Uterus (tissue), 4 donors: Measurements from ENCODE around the gene SPATA31C1. TPM values are rescaled to one million over a fixed set of nuclear protein-coding genes. Genes with fewer than 3 reads are reported as not detected.

Experiments
- DNase-seq, 2 donors: peaks; one replicate each; pipeline ENCODE4 v3.0.0-alpha.2; 2019 to 2020
- H3K27ac ChIP-seq, 2 donors: fragments of 200-600 bp; sonication (generic); 1 replicate in 1 of 2; 2 replicates in 1 of 2; pipeline ENCODE4 v1.5.1; 2016 to 2018
- H3K27me3 ChIP-seq, 2 donors: fragments of 200-600 bp; sonication (generic); one replicate each; pipeline ENCODE4 v1.5.1; 2018 to 2019; ENCODE audit warnings: control low read depth in 1 of 2
- H3K36me3 ChIP-seq, 2 donors: fragments of 200-600 bp; sonication (generic); one replicate each; pipeline ENCODE4 v1.5.1; 2019; ENCODE audit warnings: control low read depth in 1 of 2
- H3K4me1 ChIP-seq, 2 donors: fragments of 200-600 bp; sonication (generic); one replicate each; pipeline ENCODE4 v1.5.1; 2018 to 2019; ENCODE audit warnings: control low read depth in 1 of 2
- H3K4me3 ChIP-seq, 2 donors: fragments of 200-600 bp; sonication (generic); 1 replicate in 1 of 2; 2 replicates in 1 of 2; pipeline ENCODE4 v1.5.1; 2018 to 2019; ENCODE audit warnings: mild to moderate bottlenecking in 1 of 2
- H3K9me3 ChIP-seq, 2 donors: fragments of 200-600 bp; sonication (generic); one replicate each; pipeline ENCODE4 v1.5.1; 2019; ENCODE audit warnings: control low read depth in 1 of 2
- POLR2A ChIP-seq, 2 donors: fragments of 450-650 bp; IDR thresholded peaks; one replicate each; pipeline ENCODE4 v1.6.1; 2016; ENCODE audit warnings: antibody characterized with exemption in 2 of 2, mild to moderate bottlenecking in 1 of 2, moderate library complexity in 1 of 2
- intact Hi-C: fragments of 100-400 bp; cut with DNase I; formaldehyde crosslinking; loops from one replicate; pipeline ENCODE4 v1.15.1; 2023; ENCODE audit warnings: low total_unique reads
- total RNA-seq, 4 donors: library from RNA; depleted of rRNA in 3 of 4; stranded (reverse); fragments of >200 nt in 3 of 4; gene quantifications; one replicate each; pipeline versions ENCODE4 v1.1.0 to v1.2.4, GENCODE V29; 2014 to 2023
- TF ChIP-seq, protein P1 (sequence below), 4 experiments: fragments of 200-600 bp in 2 of 4; fragments of 450-650 bp in 2 of 4; sonication (generic) in 2 of 4; IDR thresholded peaks; one replicate each; pipeline ENCODE4 v1.5.1; 2016 to 2019; ENCODE audit warnings: antibody characterized with exemption in 4 of 4, mild to moderate bottlenecking in 2 of 4, moderate library complexity in 1 of 4
- donor health status: DM: yes; HTN: yes; CAD: no.

SPATA31C1 gene
- total RNA-seq, 4 donors from 2014 or later, result 0.21 TPM; not detected in 3

DNA sequence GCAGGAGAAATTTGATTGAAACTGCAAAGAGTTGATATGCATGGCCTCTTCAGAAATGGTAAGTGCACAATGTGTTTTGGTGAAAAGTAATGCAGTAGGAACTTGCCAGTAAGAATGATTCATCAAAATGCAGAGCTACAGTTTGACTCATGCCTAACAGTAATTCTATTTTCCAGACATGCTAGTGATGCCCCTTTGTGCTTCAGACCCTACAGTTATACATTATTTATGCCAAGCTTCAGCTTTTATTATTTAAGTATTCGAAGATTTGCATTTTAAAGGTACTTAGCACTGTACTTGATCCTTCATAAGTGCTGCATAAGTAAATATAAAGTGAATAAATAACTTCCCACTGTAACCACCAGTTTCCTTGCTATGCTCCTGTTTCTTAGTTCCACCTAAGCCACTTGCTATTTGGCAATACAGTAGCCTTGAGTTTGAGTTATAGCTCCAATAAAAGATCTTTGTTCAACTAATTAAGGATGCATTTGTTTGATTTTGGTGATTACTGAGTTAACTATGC lies 38.7 kb upstream of the SPATA31C1 start:
- TF ChIP-seq POLR2A (IDR thresholded peaks at IDR 0.05), result no peak
- TF ChIP-seq, protein P1, sequence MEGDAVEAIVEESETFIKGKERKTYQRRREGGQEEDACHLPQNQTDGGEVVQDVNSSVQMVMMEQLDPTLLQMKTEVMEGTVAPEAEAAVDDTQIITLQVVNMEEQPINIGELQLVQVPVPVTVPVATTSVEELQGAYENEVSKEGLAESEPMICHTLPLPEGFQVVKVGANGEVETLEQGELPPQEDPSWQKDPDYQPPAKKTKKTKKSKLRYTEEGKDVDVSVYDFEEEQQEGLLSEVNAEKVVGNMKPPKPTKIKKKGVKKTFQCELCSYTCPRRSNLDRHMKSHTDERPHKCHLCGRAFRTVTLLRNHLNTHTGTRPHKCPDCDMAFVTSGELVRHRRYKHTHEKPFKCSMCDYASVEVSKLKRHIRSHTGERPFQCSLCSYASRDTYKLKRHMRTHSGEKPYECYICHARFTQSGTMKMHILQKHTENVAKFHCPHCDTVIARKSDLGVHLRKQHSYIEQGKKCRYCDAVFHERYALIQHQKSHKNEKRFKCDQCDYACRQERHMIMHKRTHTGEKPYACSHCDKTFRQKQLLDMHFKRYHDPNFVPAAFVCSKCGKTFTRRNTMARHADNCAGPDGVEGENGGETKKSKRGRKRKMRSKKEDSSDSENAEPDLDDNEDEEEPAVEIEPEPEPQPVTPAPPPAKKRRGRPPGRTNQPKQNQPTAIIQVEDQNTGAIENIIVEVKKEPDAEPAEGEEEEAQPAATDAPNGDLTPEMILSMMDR (IDR thresholded peaks at IDR 0.05), result no peak
- Histone ChIP-seq H3K27ac (no peak overlapping the region), H3K4me3 (no peak overlapping the region), H3K9me3 (no peaks in the 10 kb centered on the region), H3K27me3 (no peaks in the 10 kb centered on the region), H3K4me1 (no peaks in the 10 kb centered on the region), H3K36me3 (no peaks in the 10 kb centered on the region)
- intact Hi-C loops, result no loop called here
- no peak for DNase-seq

DNA sequence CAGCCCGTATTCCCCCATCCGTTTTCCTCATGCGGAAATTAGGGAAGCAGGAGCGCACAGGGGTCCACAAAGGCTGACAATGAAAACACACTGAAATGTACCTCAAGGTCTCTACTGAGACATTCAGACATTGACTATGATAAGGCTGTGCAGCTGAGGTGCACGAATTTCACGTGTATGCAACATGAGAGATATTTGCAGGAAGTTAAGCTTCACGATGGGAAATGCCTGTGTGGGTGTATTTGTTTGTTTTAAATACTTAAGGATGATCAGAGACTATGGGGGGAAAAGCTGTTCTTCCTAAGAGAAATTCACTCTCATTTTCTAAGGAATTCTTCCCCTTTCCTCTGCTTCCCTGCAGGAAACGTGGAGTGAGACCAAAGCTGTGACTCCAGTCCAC lies 37.6 kb upstream of the SPATA31C1 start:
- TF ChIP-seq POLR2A (IDR thresholded peaks at IDR 0.05), result no peak
- TF ChIP-seq, protein P1 (IDR thresholded peaks at IDR 0.05), result no peak
- H3K36me3 ChIP-seq, result no peaks in the 10 kb centered on the region
- H3K27ac ChIP-seq, result no peak overlapping the region
- no peak for DNase-seq
- no peaks in the 10 kb centered on the region for H3K4me1 ChIP-seq
- H3K4me3 ChIP-seq, result no peak overlapping the region
- intact Hi-C loops, result no loop called here
- no peaks in the 10 kb centered on the region for H3K27me3 ChIP-seq
- H3K9me3 ChIP-seq, result no peaks in the 10 kb centered on the region

DNA sequence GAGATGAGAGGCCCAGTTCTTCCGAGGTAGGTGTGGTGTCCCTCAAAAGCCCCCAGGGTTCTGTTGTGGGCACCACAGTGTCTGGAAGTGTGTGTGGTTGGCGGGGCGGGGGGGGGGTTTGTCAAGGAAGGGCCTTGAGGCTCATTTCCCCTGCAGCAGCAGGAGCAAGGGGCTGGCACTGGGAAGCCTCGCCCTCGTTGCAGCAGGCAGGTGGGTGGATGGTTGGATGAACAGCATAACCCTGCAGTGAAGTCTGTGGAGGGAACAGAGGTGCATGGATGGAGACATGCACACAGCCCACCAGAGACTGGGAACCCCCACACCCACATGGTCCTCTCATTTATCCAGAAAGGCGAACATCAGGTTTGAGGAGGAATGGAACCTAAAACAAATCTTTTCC lies 37.1 kb upstream of the SPATA31C1 start:
- intact Hi-C loops, result no loop called here
- no peak for DNase-seq

DNA sequence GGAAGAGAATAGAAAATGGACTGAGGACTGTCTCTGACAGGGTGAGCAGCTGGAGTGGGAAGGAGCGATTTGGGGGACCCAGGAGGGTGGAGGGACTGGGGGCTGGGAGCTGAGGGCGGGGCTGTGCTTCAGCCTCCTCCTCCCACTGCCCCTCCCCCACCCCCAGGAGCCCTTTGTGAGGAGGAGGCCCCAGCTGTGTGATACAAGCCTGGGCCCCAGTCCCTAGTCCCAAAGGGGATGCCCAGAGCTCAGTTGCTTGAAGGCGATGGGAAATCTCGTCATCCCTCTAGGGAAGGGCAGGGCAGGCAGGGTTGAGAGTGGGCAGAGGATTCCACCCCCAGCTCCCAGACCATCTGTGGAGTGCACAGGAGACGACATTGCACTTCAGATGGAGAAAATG lies 35.1 kb upstream of the SPATA31C1 start, which contains the start of gene SPATA31E1:
Gene SPATA31E1 (plus strand): TSS at position 251 of the 400 bp plus-strand sequence. CDS start 15 bp downstream, at position 266.
- Histone ChIP-seq H3K27me3 (no peaks in the 10 kb centered on the region), H3K27ac (no peak within 1 kb of the TSS), H3K4me3 (no peak within 1 kb of the TSS), H3K36me3 (no peaks in the 10 kb centered on the region), H3K4me1 (no peaks in the 10 kb centered on the region), H3K9me3 (no peaks in the 10 kb centered on the region)
- intact Hi-C loops, result no loop called here
- TF ChIP-seq, protein P1 (IDR thresholded peaks at IDR 0.05), result no peak
- no peak for TF ChIP-seq POLR2A (IDR thresholded peaks at IDR 0.05)
- DNase-seq, result no peak

More for the DNA sequence above, 37.1 kb upstream of the SPATA31C1 start:
- Histone ChIP-seq H3K27me3 (no peaks in the 10 kb centered on the region), H3K27ac (no peak overlapping the region), H3K9me3 (no peaks in the 10 kb centered on the region), H3K36me3 (no peaks in the 10 kb centered on the region), H3K4me1 (no peaks in the 10 kb centered on the region), H3K4me3 (no peak overlapping the region)
- no peak for TF ChIP-seq POLR2A (IDR thresholded peaks at IDR 0.05)

DNA sequence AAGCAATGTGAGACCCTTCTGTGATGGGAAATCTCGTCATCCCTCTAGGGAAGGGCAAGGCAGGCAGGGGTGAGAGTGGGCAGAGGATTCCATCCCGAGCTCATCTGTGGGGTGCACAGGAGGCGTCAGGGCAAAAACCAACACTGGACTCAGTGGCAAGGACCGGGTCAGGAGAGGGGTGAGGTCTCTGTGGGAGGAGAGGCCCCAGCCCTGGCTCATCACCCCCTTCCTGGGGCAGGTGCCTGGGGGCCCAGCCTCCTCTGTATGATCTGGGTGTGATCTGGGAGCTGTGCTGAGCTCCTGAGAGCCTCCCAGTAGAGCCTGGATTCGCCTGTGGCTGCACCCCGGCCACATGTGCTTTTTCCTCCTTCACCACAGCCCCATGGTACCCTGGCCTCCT lies 34.5 kb upstream of the SPATA31C1 start:
- H3K27ac ChIP-seq, result no peak overlapping the region
- H3K36me3 ChIP-seq, result no peaks in the 10 kb centered on the region

More for the DNA sequence above, 34.5 kb upstream of the SPATA31C1 start:
- Histone ChIP-seq H3K4me1 (no peaks in the 10 kb centered on the region), H3K27me3 (no peaks in the 10 kb centered on the region), H3K4me3 (no peak overlapping the region), H3K9me3 (no peaks in the 10 kb centered on the region)
- TF ChIP-seq, protein P1 (IDR thresholded peaks at IDR 0.05), result no peak
- TF ChIP-seq POLR2A (IDR thresholded peaks at IDR 0.05), result no peak
- no peak for DNase-seq
- intact Hi-C loops, result no loop called here
